GM12864 (cell line): Measurements from ENCODE around the gene CASP4.
"Not testable (repeated sequence)": the region's sequence is repeated elsewhere in the genome, so short reads cannot be mapped to it uniquely, and the experiment has no call there.

ENCODE experiments used
- DNase-seq: peaks from one replicate; pipeline ENCODE4 v3.0.0-alpha.2; 2011; ENCODE audit warnings: low read depth
- H3K4me3 ChIP-seq: 2 replicates; pipeline ENCODE4 v1.5.1; 2011; ENCODE audit warnings: mild to moderate bottlenecking, low read depth, low read length, control low read depth
- TF ChIP-seq, protein P1 (sequence below): IDR thresholded peaks from 2 replicates; pipeline ENCODE4 v1.5.1; 2011; ENCODE audit warnings: low read depth, mild to moderate bottlenecking, moderate library complexity, low read length, control low read depth, inconsistent platforms; ENCODE audit errors: missing control alignments

CASP4 gene

DNA sequence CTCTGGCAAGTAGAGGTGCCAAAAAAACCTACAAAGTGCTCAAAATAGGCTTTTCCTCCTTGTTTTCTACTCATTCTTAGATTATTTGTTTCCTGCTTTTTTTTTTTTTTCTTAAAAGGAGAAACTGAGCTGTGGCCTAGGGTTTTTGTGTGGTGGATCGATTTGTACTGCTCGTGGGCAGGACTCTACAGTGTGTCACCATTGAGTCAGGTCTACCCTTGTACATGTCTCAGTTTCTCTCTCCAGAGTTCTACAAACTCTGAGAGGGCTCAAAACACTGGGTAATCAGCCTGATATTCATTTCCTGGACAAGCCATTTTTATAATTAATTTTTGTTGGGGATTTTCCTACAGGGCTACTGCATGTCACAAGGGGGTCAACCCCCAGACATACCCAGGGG lies 5.2 kb upstream of the CASP4 start:
- TF ChIP-seq, protein P1, sequence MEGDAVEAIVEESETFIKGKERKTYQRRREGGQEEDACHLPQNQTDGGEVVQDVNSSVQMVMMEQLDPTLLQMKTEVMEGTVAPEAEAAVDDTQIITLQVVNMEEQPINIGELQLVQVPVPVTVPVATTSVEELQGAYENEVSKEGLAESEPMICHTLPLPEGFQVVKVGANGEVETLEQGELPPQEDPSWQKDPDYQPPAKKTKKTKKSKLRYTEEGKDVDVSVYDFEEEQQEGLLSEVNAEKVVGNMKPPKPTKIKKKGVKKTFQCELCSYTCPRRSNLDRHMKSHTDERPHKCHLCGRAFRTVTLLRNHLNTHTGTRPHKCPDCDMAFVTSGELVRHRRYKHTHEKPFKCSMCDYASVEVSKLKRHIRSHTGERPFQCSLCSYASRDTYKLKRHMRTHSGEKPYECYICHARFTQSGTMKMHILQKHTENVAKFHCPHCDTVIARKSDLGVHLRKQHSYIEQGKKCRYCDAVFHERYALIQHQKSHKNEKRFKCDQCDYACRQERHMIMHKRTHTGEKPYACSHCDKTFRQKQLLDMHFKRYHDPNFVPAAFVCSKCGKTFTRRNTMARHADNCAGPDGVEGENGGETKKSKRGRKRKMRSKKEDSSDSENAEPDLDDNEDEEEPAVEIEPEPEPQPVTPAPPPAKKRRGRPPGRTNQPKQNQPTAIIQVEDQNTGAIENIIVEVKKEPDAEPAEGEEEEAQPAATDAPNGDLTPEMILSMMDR, result no peak
- H3K4me3 ChIP-seq, result no peak overlapping the region
- DNase-seq, result no peak

DNA sequence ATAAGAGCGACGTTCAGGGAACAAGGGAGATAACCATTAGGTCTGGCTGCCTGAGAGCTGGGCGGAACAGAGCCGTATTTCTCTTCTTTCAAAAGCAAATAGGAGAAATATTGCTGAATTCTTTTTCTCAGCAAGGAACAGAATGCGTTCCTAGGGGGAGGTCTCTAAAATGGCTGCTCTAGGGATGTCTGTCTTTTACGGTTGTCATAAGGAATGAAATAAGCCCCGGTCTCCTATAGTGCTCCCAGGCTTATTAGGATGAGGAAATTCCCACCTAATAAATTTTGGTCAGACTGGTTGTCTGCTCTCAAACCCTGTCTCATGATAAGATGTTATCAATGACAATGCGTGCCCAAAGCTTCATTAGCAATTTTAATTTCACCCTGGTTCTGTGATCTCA lies 4.5 kb upstream of the CASP4 start:
- H3K4me3 ChIP-seq, DNase-seq: not testable (repeated sequence)

DNA sequence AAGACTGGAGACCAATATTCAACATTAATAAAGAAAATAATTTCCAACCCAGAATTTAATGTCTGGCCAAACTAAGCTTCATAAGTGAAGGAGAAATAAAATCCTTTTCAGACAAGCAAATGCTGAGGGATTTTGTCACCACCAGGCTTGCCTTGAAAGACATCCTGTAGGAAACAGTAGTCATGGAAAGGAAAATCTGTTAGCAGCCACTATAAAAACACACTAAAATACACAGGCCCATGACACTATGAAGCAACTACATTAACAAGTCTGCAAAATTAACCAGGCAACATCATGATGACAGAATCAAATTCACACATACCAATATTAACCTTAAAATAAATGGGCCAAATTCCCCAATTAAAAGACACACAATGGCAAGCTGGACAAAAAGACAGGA lies 2.4 kb upstream of the CASP4 start:
- H3K4me3 ChIP-seq, result no peak overlapping the region
- TF ChIP-seq, protein P1, result no peak
- no peak for DNase-seq

DNA sequence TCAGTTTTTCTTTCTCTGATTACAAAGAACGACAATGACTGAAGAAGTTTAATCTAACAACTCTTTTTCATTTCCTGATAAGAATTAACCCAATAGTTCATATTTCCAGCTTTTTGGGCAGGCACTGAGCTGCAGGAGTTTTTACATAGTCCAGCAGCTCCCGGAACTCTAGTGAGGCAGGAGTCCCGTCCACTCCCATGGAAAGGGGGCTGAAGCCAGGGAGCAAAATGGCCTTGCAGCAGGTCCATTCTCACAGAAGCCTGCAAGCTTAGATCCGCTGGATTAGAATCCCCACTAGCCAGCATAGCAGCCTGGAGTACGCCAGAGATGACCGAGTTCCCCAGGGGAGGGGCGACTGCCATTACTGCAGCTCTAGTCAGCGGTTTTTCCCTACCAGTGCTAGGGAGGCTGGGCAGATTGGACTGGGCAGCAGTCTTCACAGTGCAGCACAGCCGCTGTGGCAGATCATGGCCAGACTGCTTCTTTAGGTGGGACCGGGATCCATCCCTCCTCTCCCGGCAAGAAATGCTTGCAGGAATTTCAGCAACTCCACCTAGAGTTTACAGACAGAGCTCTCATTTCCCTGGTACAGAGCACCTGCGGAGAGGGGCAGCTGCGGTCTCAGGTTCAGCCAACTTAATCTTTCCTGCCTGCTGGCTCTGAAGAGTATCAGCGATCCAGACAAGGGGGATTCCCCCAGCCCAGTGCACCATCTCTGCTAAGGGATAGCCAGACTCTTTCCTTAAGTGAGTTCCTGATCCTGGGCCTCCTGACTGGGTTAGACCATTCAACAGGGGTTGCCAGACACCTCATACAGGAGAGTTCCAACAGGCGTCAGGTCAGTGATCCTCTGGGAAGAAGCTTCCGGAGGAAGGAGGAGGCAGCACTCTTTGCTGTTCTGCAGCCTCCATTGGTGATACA lies 742 bp upstream of the CASP4 start:
- TF ChIP-seq, protein P1, result no peak
- no peak for DNase-seq
- peak overlapping the region; percentile 58; the same call in 1 of the 2 replicates for H3K4me3 ChIP-seq

DNA sequence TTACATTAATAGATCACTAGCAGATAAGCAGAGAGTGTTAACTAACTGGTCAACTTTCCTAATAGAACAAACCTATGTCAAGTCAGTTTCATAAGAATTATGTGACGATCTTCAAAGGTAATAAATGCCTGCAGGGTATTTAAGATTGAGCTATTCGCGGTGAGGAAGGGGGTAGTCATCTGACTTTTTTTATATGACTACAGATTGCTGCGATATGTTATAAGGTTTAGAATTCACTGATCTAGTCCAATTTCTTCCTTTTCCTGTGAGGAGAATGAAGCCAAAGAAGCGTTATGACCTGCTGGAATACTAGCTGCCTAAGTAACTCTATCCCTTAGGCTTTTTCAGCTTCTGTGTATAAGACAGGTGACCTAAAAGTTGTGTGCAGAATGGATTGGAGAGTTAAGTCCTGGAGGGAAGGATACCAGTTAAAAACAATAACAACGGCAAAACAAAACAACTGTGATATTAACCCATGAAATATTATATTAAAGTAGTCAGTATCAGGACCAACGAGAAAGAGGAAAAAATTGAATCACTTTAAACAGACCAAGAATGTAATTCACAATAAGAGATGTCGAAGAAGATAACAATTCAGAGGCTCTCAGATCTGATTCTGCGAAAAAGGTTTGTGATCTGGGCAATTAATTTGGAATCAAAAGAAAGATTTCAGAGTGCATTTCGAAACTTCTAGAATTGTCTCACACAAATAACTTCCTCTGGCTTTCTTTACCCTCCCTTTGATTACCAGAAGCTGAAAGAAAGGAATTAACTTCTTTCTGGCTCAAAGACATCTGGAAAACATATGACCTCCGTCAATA lies 630 bp downstream of the CASP4 start:
- DNase-seq, result no peak
- H3K4me3 ChIP-seq, result peak overlapping the region; percentile 58
- TF ChIP-seq, protein P1, result no peak

DNA sequence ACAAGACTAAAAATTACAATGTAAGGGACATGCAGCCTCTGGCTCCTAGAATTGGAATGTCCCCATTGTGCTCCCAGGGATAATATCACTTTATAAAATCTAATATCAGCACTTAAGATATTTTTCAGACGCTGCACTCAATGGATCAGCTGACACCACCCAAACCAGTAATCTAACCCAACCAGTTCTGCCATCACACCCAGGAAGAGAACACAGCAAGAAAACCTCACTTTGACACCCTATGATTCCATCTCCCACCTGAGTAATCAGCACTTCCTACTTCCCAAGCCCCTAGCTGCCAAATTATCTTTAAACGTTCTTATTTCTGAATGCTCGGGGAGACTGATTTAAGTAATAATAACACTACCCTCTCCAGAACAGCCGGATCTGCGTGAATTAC lies 2.6 kb downstream of the CASP4 start:
- no peak overlapping the region for H3K4me3 ChIP-seq
- no peak for DNase-seq
- TF ChIP-seq, protein P1, result no peak

DNA sequence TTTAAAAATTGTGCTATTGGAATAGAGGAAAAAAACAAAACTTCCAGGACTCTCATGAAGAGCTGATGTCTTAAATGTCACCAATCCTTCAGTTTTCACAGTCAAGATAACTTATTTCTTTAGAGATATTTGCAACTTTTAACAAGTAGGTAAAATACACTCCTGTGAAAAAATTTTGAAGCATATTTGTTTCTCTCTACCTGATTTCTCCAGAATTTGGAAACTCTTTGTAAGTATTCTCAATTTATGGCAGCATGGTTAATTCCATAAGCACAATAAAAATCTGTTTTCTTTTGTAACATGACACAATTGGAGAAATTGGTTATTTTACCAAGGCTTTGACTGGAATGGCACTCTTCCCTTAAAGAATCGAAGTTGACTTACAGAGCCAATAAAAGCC lies 4.1 kb downstream of the CASP4 start:
- DNase-seq, result no peak
- TF ChIP-seq, protein P1, result no peak
- no peak overlapping the region for H3K4me3 ChIP-seq
